ENCODE data around the gene RACGAP1. TPM values are rescaled to one million over a fixed set of nuclear protein-coding genes. Genes with fewer than 3 reads are reported as not detected.

Gene RACGAP1
- total RNA-seq, 1 donor = 69.1 TPM

GRCh38 chr12:49972641-49973360, 52.5 kb downstream of the RACGAP1 start, which contains the start of gene AQP6:
Gene AQP6, plus strand, starts transcription at chr12:49972947. Its CDS starts 227 bp downstream, at chr12:49973174.
- DNase-seq (ENCODE audit: low read depth) = no peak
- TF ChIP-seq CTCF (IDR thresholded peaks at IDR 0.05; ENCODE audit: insufficient read depth, low read depth, low read length) = no peak
- H3K4me3 ChIP-seq (ENCODE audit: low read depth, low read length) = no peak within 1 kb of the TSS

- no peak for DNase-seq (ENCODE audit: low read depth)
- H3K4me3 ChIP-seq (ENCODE audit: low read depth, low read length) = no peak overlapping the region
- TF ChIP-seq CTCF (IDR thresholded peaks at IDR 0.05; ENCODE audit: insufficient read depth, low read depth, low read length) = no peak
Measured at GRCh38 chr12:49972129-49972528, 53.2 kb downstream of the RACGAP1 start.

GRCh38 chr12:49971141-49971540, 54.2 kb downstream of the RACGAP1 start:
- no peak overlapping the region for H3K4me3 ChIP-seq (ENCODE audit: low read depth, low read length)
- no peak for TF ChIP-seq CTCF (IDR thresholded peaks at IDR 0.05; ENCODE audit: insufficient read depth, low read depth, low read length)
- DNase-seq (ENCODE audit: low read depth) = no peak

GRCh38 chr12:49970658-49971057, 54.6 kb downstream of the RACGAP1 start:
- H3K4me3 ChIP-seq (ENCODE audit: low read depth, low read length) = no peak overlapping the region
- no peak for DNase-seq (ENCODE audit: low read depth)
- TF ChIP-seq CTCF (IDR thresholded peaks at IDR 0.05; ENCODE audit: insufficient read depth, low read depth, low read length) = no peak

- TF ChIP-seq CTCF (IDR thresholded peaks at IDR 0.05; ENCODE audit: insufficient read depth, low read depth, low read length) = no peak
- DNase-seq (ENCODE audit: low read depth) = no peak
- H3K4me3 ChIP-seq (ENCODE audit: low read depth, low read length) = no peak overlapping the region
Measured at GRCh38 chr12:49969651-49970429, 55.5 kb downstream of the RACGAP1 start.

GRCh38 chr12:49969027-49969426, 56.3 kb downstream of the RACGAP1 start:
- DNase-seq (ENCODE audit: low read depth) = no peak
- H3K4me3 ChIP-seq (ENCODE audit: low read depth, low read length) = no peak overlapping the region
- no peak for TF ChIP-seq CTCF (IDR thresholded peaks at IDR 0.05; ENCODE audit: insufficient read depth, low read depth, low read length)
